Common myeloid progenitor, CD34-positive (primary cell): Measurements from ENCODE around the gene ZCRB1.

Experiments used
- CTCF ChIA-PET: fragments of 350-600 bp; sonication (Branson Sonifier 250); formaldehyde crosslinking; loops from one replicate; lab custom pipeline; 2021; ENCODE audit warnings: antibody characterized with exemption; lab: Charles Lee
- POLR2A ChIA-PET: fragments of 350-600 bp; sonication (Branson Sonifier 250); formaldehyde crosslinking; loops from one replicate; lab custom pipeline; 2021; ENCODE audit warnings: antibody characterized with exemption; lab: Charles Lee
- DNase-seq, 3 donors: peaks; one replicate each; pipeline versions ENCODE4 v3.0.0 to v3.0.0-alpha.2; 2013
- H3K27ac ChIP-seq, 2 experiments: 1 replicate in 1 of 2; 2 replicates in 1 of 2; pipeline ENCODE4 v1.7.0; 2013; ENCODE audit warnings: inconsistent platforms in 2 of 2, low read length in 2 of 2, mild to moderate bottlenecking in 2 of 2, low read depth in 1 of 2, moderate library complexity in 1 of 2; ENCODE audit not compliant: severe bottlenecking in 2 of 2, insufficient read depth in 1 of 2, poor library complexity in 1 of 2
- H3K27me3 ChIP-seq, 5 experiments: replicated peaks in 2 of 5; 1 replicate in 3 of 5; 2 replicates in 2 of 5; pipeline versions ENCODE4 v1.6.1 to v1.7.0; 2013; ENCODE audit warnings: low read length in 4 of 5, mild to moderate bottlenecking in 2 of 5, moderate library complexity in 2 of 5, inconsistent platforms in 1 of 5; ENCODE audit not compliant: insufficient read depth in 5 of 5, control insufficient read depth in 4 of 5
- H3K36me3 ChIP-seq, 4 experiments: 1 replicate in 2 of 4; 2 replicates in 2 of 4; pipeline versions ENCODE4 v1.6.1 to v1.7.0; 2013; ENCODE audit warnings: low read length in 3 of 4, control low read depth in 1 of 4, mild to moderate bottlenecking in 1 of 4; ENCODE audit not compliant: control insufficient read depth in 4 of 4, insufficient read depth in 4 of 4
- H3K4me1 ChIP-seq, 4 experiments: 1 replicate in 3 of 4; 2 replicates in 1 of 4; pipeline versions ENCODE4 v1.6.1 to v1.7.1; 2013; ENCODE audit warnings: low read length in 3 of 4, mild to moderate bottlenecking in 3 of 4, control low read depth in 1 of 4, inconsistent platforms in 1 of 4, moderate library complexity in 1 of 4; ENCODE audit not compliant: control insufficient read depth in 4 of 4, insufficient read depth in 4 of 4; ENCODE audit errors: control extremely low read depth in 1 of 4
- H3K4me3 ChIP-seq, 7 experiments: 1 replicate in 4 of 7; 2 replicates in 3 of 7; pipeline versions ENCODE4 v1.5.1 to v1.7.0; 2013; ENCODE audit warnings: mild to moderate bottlenecking in 7 of 7, low read length in 6 of 7, moderate library complexity in 6 of 7, inconsistent platforms in 2 of 7, low read depth in 2 of 7, control low read depth in 1 of 7; ENCODE audit not compliant: insufficient read depth in 4 of 7, control insufficient read depth in 1 of 7; ENCODE audit errors: extremely low read depth in 1 of 7
- H3K9me3 ChIP-seq, 5 experiments: 1 replicate in 4 of 5; 2 replicates in 1 of 5; pipeline versions ENCODE4 v1.6.1 to v1.7.1; 2013; ENCODE audit warnings: low read length in 4 of 5, mild to moderate bottlenecking in 2 of 5, inconsistent platforms in 1 of 5, low read depth in 1 of 5, moderate library complexity in 1 of 5; ENCODE audit not compliant: control insufficient read depth in 4 of 5, insufficient read depth in 2 of 5; ENCODE audit errors: control extremely low read depth in 1 of 5
- WGBS: methylation state at CpG from one replicate; pipeline ENCODE4 v1.1.5; 2013; ENCODE audit not compliant: insufficient coverage; 5-methylcytosine and 5-hydroxymethylcytosine counted together

ZCRB1 gene

GRCh38 chr12:42282294-42282693 lies 43.6 kb downstream of the ZCRB1 start:
- ChIA-PET POLR2A (interaction anchor here (0.6 kb wide), 1 partner anchor 196 kb away, joined by 3 read pairs; no protein-coding TSS in a partner anchor), CTCF (interaction anchor here (1.1 to 1.3 kb wide), 2 partner anchors 8 to 26 kb away, joined by 3 to 4 read pairs; no protein-coding TSS in a partner anchor)
- Histone ChIP-seq H3K4me1 (peaks cover 9 to 12% (median 10%) of the 10 kb centered on the region in 4 experiments), H3K4me3 (no peak overlapping the region), H3K27ac (no peak overlapping the region), H3K36me3 (no peaks in the 10 kb centered on the region), H3K27me3 (no peaks in the 10 kb centered on the region), H3K9me3 (no peaks in the 10 kb centered on the region)
- no peak for DNase-seq
- 100% methylated on average over 2 of the region's 2 CpGs for WGBS

- no peak for DNase-seq
- Histone ChIP-seq H3K4me1 (peaks cover 9 to 12% (median 10%) of the 10 kb centered on the region in 4 experiments), H3K27ac (no peak overlapping the region), H3K36me3 (no peaks in the 10 kb centered on the region), H3K27me3 (no peaks in the 10 kb centered on the region), H3K4me3 (no peak overlapping the region), H3K9me3 (no peaks in the 10 kb centered on the region)
- 90% methylated on average over 1 of the region's 3 CpGs for WGBS
- CTCF ChIA-PET, result interaction anchor here (1.1 to 1.3 kb wide), 2 partner anchors 8 to 25 kb away, joined by 3 to 4 read pairs; no protein-coding TSS in a partner anchor
- POLR2A ChIA-PET, result interaction anchor here (0.6 kb wide), 1 partner anchor 196 kb away, joined by 3 read pairs; no protein-coding TSS in a partner anchor
These were observed 44.0 kb downstream of the ZCRB1 start for GRCh38 chr12:42281844-42282243.

GRCh38 chr12:42281278-42281677 lies 44.6 kb downstream of the ZCRB1 start:
- Histone ChIP-seq H3K4me3 (no peak overlapping the region), H3K9me3 (no peaks in the 10 kb centered on the region), H3K27ac (no peak overlapping the region), H3K36me3 (no peaks in the 10 kb centered on the region), H3K4me1 (peaks cover 9 to 12% (median 10%) of the 10 kb centered on the region in 4 experiments), H3K27me3 (no peaks in the 10 kb centered on the region)
- no peak for DNase-seq
- CTCF ChIA-PET, result interaction anchor here (1.1 kb wide), 1 partner anchor 24 kb away, joined by 3 read pairs; no protein-coding TSS in a partner anchor
- POLR2A ChIA-PET, result no interaction called here
- WGBS, result 79% methylated on average over 3 of the region's 3 CpGs

- Histone ChIP-seq H3K27ac (no peak overlapping the region), H3K4me3 (no peak overlapping the region), H3K4me1 (no peaks in the 10 kb centered on the region), H3K27me3 (no peaks in the 10 kb centered on the region), H3K36me3 (no peaks in the 10 kb centered on the region), H3K9me3 (no peaks in the 10 kb centered on the region)
- DNase-seq, result no peak
- POLR2A ChIA-PET, result no interaction called here
- CTCF ChIA-PET, result no interaction called here
These were observed 47.8 kb downstream of the ZCRB1 start for GRCh38 chr12:42278128-42278510.

GRCh38 chr12:42277396-42278127 lies 48.3 kb downstream of the ZCRB1 start:
- no peaks in the 10 kb centered on the region for H3K27me3 ChIP-seq
- H3K27ac ChIP-seq, result no peak overlapping the region
- ChIA-PET CTCF (no interaction called here), POLR2A (no interaction called here)
- no peak for DNase-seq
- WGBS, result 100% methylated on average over 3 of the region's 6 CpGs
- H3K9me3 ChIP-seq, result no peaks in the 10 kb centered on the region
- no peaks in the 10 kb centered on the region for H3K36me3 ChIP-seq
- no peaks in the 10 kb centered on the region for H3K4me1 ChIP-seq
- no peak overlapping the region for H3K4me3 ChIP-seq

- Histone ChIP-seq H3K9me3 (no peaks in the 10 kb centered on the region), H3K27me3 (no peaks in the 10 kb centered on the region), H3K27ac (no peak overlapping the region), H3K4me1 (peaks cover 0 to 8% (median 3%) of the 10 kb centered on the region in 4 experiments), H3K4me3 (no peak overlapping the region), H3K36me3 (no peaks in the 10 kb centered on the region)
- WGBS, result 83% methylated on average over 1 of the region's 4 CpGs
- POLR2A ChIA-PET, result no interaction called here
- no peak for DNase-seq
- CTCF ChIA-PET, result no interaction called here
These were observed 50.4 kb downstream of the ZCRB1 start for GRCh38 chr12:42275499-42275898.

GRCh38 chr12:42273706-42274105 lies 52.2 kb downstream of the ZCRB1 start:
- WGBS, result 98% methylated on average over 18 of the region's 21 CpGs
- POLR2A ChIA-PET, result no interaction called here
- CTCF ChIA-PET, result interaction anchor here (1.3 to 1.7 kb wide), 2 partner anchors 9 to 30 kb away, joined by 3 to 4 read pairs; no protein-coding TSS in a partner anchor
- Histone ChIP-seq H3K36me3 (no peaks in the 10 kb centered on the region), H3K27me3 (no peaks in the 10 kb centered on the region), H3K27ac (no peak overlapping the region), H3K4me3 (no peak overlapping the region), H3K4me1 (peaks cover 0 to 11% (median 5%) of the 10 kb centered on the region in 4 experiments), H3K9me3 (no peaks in the 10 kb centered on the region)
- DNase-seq, result no peak
